GM10248 (cell line): Measurements from ENCODE around the gene DPP7.

Experiments used
- CTCF ChIA-PET: fragments of 300-600 bp; sonication (Branson Sonifier 250); formaldehyde crosslinking; extraction: SDS; loops from one replicate; lab custom pipeline; 2021; ENCODE audit warnings: antibody characterized with exemption; lab: Yijun Ruan, JAX
- POLR2A ChIA-PET: fragments of 350-650 bp; sonication (Branson Sonifier 250); formaldehyde crosslinking; extraction: SDS; loops from one replicate; lab custom pipeline; 2020; ENCODE audit warnings: antibody characterized with exemption; lab: Yijun Ruan, JAX
- DNase-seq: peaks from one replicate; pipeline ENCODE4 v3.0.0; 2012; ENCODE audit errors: extremely low spot score
- TF ChIP-seq, protein P1 (sequence below): IDR thresholded peaks from 2 replicates; pipeline ENCODE4 v1.5.1; 2012; ENCODE audit warnings: mild to moderate bottlenecking, low read depth; ENCODE audit errors: extremely low read depth, missing control alignments, control extremely low read depth

The DPP7 gene

DNA sequence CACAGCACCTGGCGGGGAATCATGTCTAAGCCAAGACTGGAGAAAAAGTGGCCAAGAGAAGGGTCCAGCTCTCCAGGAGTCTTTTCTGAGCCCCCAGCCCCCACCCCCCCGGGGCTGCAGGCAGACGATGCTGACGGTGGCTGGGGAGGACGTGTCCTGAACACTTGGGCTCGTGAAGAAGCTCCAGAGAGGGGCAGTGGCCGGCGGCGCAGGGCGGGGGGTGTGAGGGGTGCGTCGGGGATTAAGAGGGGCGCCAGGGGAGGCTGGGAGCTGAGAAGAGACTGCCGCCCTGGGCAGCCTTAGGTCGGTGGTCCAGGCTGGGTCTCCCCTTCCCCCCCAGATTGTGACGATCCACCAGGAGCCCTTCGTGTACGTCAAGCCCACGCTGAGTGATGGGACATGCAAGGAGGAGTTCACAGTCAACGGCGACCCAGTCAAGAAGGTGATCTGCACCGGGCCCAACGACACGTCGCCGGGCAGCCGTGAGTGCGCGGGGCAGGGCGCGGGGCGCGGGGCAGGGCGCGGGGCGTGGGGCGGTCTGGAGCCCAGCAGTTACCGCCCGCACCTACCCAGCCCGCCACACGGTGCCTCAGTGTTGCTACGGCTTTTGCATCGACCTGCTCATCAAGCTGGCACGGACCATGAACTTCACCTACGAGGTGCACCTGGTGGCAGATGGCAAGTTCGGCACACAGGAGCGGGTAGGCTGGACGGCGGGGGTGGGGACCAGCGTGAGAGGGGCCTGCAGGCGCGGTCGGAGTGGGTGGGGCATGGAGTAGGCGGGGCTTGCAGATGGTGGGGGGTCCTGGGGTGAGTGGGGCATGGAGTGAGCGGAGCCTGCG lies 46.4 kb upstream of the DPP7 start:
- CTCF ChIA-PET, result interaction anchor here (1.6 kb wide), 1 partner anchor 76 kb away, joined by 4 read pairs; no protein-coding TSS in a partner anchor
- POLR2A ChIA-PET, result no interaction called here
- TF ChIP-seq, protein P1, sequence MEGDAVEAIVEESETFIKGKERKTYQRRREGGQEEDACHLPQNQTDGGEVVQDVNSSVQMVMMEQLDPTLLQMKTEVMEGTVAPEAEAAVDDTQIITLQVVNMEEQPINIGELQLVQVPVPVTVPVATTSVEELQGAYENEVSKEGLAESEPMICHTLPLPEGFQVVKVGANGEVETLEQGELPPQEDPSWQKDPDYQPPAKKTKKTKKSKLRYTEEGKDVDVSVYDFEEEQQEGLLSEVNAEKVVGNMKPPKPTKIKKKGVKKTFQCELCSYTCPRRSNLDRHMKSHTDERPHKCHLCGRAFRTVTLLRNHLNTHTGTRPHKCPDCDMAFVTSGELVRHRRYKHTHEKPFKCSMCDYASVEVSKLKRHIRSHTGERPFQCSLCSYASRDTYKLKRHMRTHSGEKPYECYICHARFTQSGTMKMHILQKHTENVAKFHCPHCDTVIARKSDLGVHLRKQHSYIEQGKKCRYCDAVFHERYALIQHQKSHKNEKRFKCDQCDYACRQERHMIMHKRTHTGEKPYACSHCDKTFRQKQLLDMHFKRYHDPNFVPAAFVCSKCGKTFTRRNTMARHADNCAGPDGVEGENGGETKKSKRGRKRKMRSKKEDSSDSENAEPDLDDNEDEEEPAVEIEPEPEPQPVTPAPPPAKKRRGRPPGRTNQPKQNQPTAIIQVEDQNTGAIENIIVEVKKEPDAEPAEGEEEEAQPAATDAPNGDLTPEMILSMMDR, result no peak
- no peak for DNase-seq

GRCh38 chr9:137160054-137160425 lies 45.5 kb upstream of the DPP7 start:
- ChIA-PET CTCF (interaction anchor here (1.6 kb wide), 1 partner anchor 77 kb away, joined by 4 read pairs; no protein-coding TSS in a partner anchor), POLR2A (no interaction called here)
- no peak for DNase-seq
- TF ChIP-seq, protein P1, result no peak

DNA sequence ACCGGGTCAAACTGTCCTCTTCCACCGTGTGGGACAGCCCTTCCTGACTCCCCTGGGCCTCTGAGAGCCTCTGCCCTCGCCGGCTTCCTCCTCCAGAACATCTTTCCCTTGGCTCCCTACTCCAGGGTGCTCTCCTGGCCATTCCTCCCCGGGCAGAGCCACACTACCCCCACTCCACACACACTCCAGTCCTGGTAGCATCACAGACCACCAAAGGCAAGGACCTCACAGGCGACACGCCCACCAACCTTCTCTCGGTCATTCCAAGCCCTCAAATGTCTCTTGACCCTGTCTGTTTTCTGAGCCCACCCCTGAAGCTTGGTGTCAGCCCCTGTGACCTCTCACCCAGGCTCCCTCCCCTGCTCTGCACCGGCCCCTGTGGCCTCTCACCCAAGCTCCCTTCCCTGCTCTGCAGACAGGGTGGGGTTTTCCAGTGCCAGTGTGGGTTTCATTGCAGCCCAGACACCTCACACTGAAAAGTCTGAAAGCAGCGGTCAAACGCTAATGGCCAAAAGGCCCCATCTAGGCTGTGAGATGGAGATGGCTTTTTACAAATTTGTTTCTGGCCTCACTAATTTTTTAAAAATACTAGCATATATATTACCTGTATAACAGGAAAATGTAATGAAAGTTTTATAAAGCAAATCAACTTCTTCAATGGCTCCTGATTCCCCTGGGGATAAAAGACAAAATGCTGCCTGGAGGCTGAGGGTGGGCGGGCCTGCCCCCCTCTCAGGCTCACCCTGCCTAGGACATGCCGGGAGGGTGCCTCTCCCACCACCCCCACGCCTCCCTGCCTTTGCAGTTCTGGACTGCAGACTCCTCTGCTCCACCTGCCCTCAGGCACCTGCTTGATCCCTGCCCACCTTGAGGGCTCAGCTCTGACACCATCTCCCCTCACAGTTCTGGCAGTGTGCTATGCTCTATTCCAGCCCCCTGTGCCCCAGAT lies 44.8 kb upstream of the DPP7 start:
- TF ChIP-seq, protein P1, result no peak
- ChIA-PET POLR2A (no interaction called here), CTCF (interaction anchor here (1.6 kb wide), 1 partner anchor 77 kb away, joined by 4 read pairs; no protein-coding TSS in a partner anchor)
- DNase-seq, result no peak

DNA sequence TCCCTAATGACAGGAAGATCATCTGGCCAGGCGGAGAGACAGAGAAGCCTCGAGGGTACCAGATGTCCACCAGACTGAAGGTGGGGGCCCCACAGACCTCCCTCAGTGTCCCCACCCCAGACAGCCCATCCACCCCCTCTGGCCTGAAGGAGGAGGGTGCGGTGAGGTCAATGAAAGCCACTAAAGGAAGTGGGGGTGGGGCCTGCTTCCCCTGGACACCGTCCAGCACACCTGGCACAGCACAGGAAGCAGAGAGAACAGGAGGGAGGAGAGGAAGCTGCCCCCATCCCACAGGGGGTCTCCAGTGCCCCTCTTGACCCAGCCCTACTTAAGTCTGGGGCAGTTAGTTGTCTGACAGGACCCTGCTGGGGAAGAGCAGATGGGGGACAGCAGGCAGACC lies 44.1 kb upstream of the DPP7 start:
- CTCF ChIA-PET, result interaction anchor here (1.3 to 1.5 kb wide), 2 partner anchors 83 to 92 kb away, joined by 3 to 4 read pairs; no protein-coding TSS in a partner anchor
- no peak for DNase-seq
- POLR2A ChIA-PET, result no interaction called here
- TF ChIP-seq, protein P1, result no peak

DNA sequence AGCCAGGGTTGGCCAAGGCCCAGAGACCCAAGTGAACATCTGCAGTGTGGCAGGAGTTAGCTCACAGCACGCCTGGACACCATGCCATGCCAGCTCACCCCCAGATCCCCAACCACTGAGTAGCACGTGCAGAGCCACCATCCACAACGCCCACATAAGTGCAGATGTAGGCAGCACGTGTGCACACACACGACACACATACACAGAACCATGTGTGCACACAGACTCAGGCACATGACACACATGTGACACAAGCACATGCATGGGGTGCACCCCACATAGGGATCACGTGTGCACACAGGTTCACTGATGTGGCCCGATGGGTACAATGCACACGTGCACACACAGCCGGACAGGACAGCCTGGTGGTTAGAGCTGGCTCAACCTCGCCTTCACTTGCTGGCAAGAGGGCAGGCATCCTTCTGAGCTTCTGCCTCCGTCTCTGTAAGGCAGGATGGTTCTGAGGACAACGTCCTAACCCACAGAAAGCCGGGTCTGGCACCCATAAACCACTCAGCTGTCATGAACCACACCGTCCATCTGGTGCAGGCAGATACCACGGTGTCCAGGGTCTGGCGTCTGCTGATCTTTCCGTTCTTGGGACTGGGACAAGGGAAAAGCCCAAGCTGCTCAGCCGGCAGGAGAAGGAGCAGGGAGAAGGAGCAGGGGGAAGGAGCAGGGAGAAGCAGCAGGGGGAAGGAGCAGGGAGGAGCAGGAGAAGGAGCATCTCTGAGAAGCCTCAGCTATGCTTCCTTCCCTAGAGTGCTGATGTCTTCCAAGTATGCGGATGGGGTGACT lies 43.3 kb upstream of the DPP7 start:
- TF ChIP-seq, protein P1, result no peak
- CTCF ChIA-PET, result interaction anchor here (0.9 to 2.2 kb wide), 9 partner anchors 9 to 129 kb away, joined by 3 to 7 read pairs (median 3); partner anchors contain the start of genes ABCA2, ANAPC2, RNF224 and SSNA1
- no peak for DNase-seq
- POLR2A ChIA-PET, result no interaction called here
